ENCODE measurements around the gene THBS3. TPM values are rescaled to one million over a fixed set of nuclear protein-coding genes. Genes with fewer than 3 reads are reported as not detected.

The THBS3 gene
- total and polyA plus RNA-seq, 2 of the 13 experiments (the other 11 are each of a cell fraction or from before 2014, with no cell fraction given): 0.86 to 3.6 TPM

GRCh38 chr1:155208541-155209311, 1.0 kb upstream of the THBS3 start, which contains the start of gene MTX1 (continued):
- TF ChIP-seq PAXIP1 (CRISPR knock-in tag; conservative IDR thresholded peaks at IDR 0.05) (peak; percentile 54), FOSL2 (CRISPR knock-in tag; IDR thresholded peaks at IDR 0.05) (no peak), ZBTB4 (CRISPR knock-in tag; IDR thresholded peaks at IDR 0.05; ENCODE audit: borderline replicate concordance) (0 out of 2 replicates have a peak, but pooled peaks have one; percentile 28), HMGA1 (CRISPR knock-in tag; conservative IDR thresholded peaks at IDR 0.05) (no peak), SP4 (CRISPR knock-in tag; IDR thresholded peaks at IDR 0.05) (peak; percentile 44; the same call in 1 of the 2 replicates), ZNF605 (CRISPR knock-in tag; IDR thresholded peaks at IDR 0.05) (no peak), ATRX (CRISPR knock-in tag; IDR thresholded peaks at IDR 0.05; ENCODE audit: borderline replicate concordance) (no peak), HES4 (CRISPR knock-in tag; IDR thresholded peaks at IDR 0.05; ENCODE audit: borderline replicate concordance) (peak; percentile 17; the same call in 1 of the 2 replicates), ZNF800 (CRISPR knock-in tag; IDR thresholded peaks at IDR 0.05) (no peak; the same call in 1 of the 2 replicates), ZNF546 (CRISPR knock-in tag; conservative IDR thresholded peaks at IDR 0.05) (no peak), PAX8 (CRISPR knock-in tag; IDR thresholded peaks at IDR 0.05; ENCODE audit: borderline replicate concordance) (no peak; the same call in 1 of the 2 replicates), MBD4 (IDR thresholded peaks at IDR 0.05; ENCODE audit: borderline replicate concordance, low read length) (no peak), EP300 (IDR thresholded peaks at IDR 0.05; ENCODE audit: low read depth in 2 of 2, low read length in 2 of 2) (no peak; a peak in 2 of 4 replicates), EP300 (CRISPR knock-in tag; IDR thresholded peaks at IDR 0.05; ENCODE audit: borderline replicate concordance) (no peak), HIVEP1 (CRISPR knock-in tag; IDR thresholded peaks at IDR 0.05) (peak; percentile 83), SMARCE1 (IDR thresholded peaks at IDR 0.05; ENCODE audit: borderline replicate concordance) (no peak), SIX4 (CRISPR knock-in tag; IDR thresholded peaks at IDR 0.05) (no peak), GABPB1 (CRISPR knock-in tag; IDR thresholded peaks at IDR 0.05) (peak; percentile 98), FOXM1 (CRISPR knock-in tag; IDR thresholded peaks at IDR 0.05) (no peak), ZSCAN31 (CRISPR knock-in tag; IDR thresholded peaks at IDR 0.05; ENCODE audit: low read depth) (no peak), SSRP1 (CRISPR knock-in tag; IDR thresholded peaks at IDR 0.05) (no peak), ZNF232 (CRISPR knock-in tag; IDR thresholded peaks at IDR 0.05; ENCODE audit: borderline replicate concordance) (no peak)
